HL-60 (cell line): ENCODE results near the gene SLC39A10.

Experiments
- GABPA ChIP-seq: IDR thresholded peaks from 2 replicates; pipeline ENCODE4 v1.6.1; 2012; ENCODE audit warnings: low read depth
- POLR2AphosphoS5 ChIP-seq: IDR thresholded peaks from 2 replicates; pipeline ENCODE4 v1.6.1; 2012; ENCODE audit warnings: low read depth
- SPI1 ChIP-seq: IDR thresholded peaks from 2 replicates; pipeline ENCODE4 v1.6.1; 2012; ENCODE audit warnings: low read depth, mild to moderate bottlenecking, borderline replicate concordance
- TF ChIP-seq, protein P1 (sequence below): IDR thresholded peaks from one replicate; pipeline ENCODE4 v1.5.1; 2011; ENCODE audit warnings: low read length, control low read depth, inconsistent platforms; ENCODE audit not compliant: insufficient read depth
- TF ChIP-seq, protein P2 (sequence below): IDR thresholded peaks from 2 replicates; pipeline ENCODE4 v1.6.1; 2012; ENCODE audit warnings: low read depth; ENCODE audit not compliant: insufficient replicate concordance

- TF ChIP-seq, protein P1, sequence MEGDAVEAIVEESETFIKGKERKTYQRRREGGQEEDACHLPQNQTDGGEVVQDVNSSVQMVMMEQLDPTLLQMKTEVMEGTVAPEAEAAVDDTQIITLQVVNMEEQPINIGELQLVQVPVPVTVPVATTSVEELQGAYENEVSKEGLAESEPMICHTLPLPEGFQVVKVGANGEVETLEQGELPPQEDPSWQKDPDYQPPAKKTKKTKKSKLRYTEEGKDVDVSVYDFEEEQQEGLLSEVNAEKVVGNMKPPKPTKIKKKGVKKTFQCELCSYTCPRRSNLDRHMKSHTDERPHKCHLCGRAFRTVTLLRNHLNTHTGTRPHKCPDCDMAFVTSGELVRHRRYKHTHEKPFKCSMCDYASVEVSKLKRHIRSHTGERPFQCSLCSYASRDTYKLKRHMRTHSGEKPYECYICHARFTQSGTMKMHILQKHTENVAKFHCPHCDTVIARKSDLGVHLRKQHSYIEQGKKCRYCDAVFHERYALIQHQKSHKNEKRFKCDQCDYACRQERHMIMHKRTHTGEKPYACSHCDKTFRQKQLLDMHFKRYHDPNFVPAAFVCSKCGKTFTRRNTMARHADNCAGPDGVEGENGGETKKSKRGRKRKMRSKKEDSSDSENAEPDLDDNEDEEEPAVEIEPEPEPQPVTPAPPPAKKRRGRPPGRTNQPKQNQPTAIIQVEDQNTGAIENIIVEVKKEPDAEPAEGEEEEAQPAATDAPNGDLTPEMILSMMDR = no peak
- no peak for TF ChIP-seq POLR2AphosphoS5
- TF ChIP-seq, protein P2, sequence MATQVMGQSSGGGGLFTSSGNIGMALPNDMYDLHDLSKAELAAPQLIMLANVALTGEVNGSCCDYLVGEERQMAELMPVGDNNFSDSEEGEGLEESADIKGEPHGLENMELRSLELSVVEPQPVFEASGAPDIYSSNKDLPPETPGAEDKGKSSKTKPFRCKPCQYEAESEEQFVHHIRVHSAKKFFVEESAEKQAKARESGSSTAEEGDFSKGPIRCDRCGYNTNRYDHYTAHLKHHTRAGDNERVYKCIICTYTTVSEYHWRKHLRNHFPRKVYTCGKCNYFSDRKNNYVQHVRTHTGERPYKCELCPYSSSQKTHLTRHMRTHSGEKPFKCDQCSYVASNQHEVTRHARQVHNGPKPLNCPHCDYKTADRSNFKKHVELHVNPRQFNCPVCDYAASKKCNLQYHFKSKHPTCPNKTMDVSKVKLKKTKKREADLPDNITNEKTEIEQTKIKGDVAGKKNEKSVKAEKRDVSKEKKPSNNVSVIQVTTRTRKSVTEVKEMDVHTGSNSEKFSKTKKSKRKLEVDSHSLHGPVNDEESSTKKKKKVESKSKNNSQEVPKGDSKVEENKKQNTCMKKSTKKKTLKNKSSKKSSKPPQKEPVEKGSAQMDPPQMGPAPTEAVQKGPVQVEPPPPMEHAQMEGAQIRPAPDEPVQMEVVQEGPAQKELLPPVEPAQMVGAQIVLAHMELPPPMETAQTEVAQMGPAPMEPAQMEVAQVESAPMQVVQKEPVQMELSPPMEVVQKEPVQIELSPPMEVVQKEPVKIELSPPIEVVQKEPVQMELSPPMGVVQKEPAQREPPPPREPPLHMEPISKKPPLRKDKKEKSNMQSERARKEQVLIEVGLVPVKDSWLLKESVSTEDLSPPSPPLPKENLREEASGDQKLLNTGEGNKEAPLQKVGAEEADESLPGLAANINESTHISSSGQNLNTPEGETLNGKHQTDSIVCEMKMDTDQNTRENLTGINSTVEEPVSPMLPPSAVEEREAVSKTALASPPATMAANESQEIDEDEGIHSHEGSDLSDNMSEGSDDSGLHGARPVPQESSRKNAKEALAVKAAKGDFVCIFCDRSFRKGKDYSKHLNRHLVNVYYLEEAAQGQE = no peak
- no peak for TF ChIP-seq SPI1
- no peak for TF ChIP-seq GABPA
Measured at GRCh38 chr2:195656161-195656858, 716 bp upstream of the SLC39A10 start.
